K562 (cell line): ENCODE data around the gene PPP1R9B. TPM values are rescaled to one million over a fixed set of nuclear protein-coding genes. Genes with fewer than 3 reads are reported as not detected.

Experiments
- ATAC-seq: fragments of 200-7000 bp; cut with Tn5 transposase; 3 replicates; pipeline ENCODE4 v1.9.1; 2020; ENCODE audit warnings: moderate library complexity
- BruUV-seq: library from RNA; stranded (reverse); fragments of 400-500 nt; replicated peaks from 2 replicates; lab custom pipeline; 2021; lab: Mats Ljungman, UMichigan
- CTCF ChIA-PET: fragments of 300-600 bp; formaldehyde crosslinking; extraction: SDS; loops from one replicate; lab custom pipeline; 2021; ENCODE audit warnings: low intra/inter-chr PET ratio; lab: Yijun Ruan, JAX
- POLR2A ChIA-PET: fragments of 300-600, 350-650 bp; sonication (Branson Sonifier 250); formaldehyde crosslinking; extraction: SDS; loops from one replicate; lab custom pipeline; 2021; ENCODE audit warnings: antibody characterized with exemption, inconsistent platforms; lab: Yijun Ruan, JAX
- DNase-seq, 4 experiments: peaks; one replicate each; pipeline versions ENCODE4 v3.0.0 to v3.0.0-alpha.2; 2011 to 2018; ENCODE audit warnings: low spot score in 3 of 4, mixed read lengths in 3 of 4; ENCODE audit errors: extremely low read depth in 1 of 4
- FAIRE-seq: peaks from 2 replicates; lab custom pipeline; 2011; peaks lifted over from hg19 to GRCh38; lab: Jason Lieb, UNC
- H2AFZ ChIP-seq: 2 replicates; pipeline ENCODE4 v1.6.0; 2011; ENCODE audit warnings: low read depth, low read length, control low read depth, inconsistent platforms
- H3K27ac ChIP-seq: fragments of 200-600 bp; 3 replicates; pipeline ENCODE4 v1.8.0; 2011; ENCODE audit warnings: low read depth, mild to moderate bottlenecking, control low read depth, inconsistent platforms, low read length, moderate library complexity, mixed read lengths; ENCODE audit errors: extremely low read depth
- H3K27me3 ChIP-seq, 2 experiments: fragments of 300-600 bp in 1 of 2; 2 replicates in 1 of 2; 3 replicates in 1 of 2; pipeline versions ENCODE4 v1.6.0 to v1.8.0; 2011; ENCODE audit warnings: inconsistent platforms in 2 of 2, low read length in 2 of 2, mild to moderate bottlenecking in 1 of 2, mixed read lengths in 1 of 2, moderate library complexity in 1 of 2; ENCODE audit not compliant: control insufficient read depth in 2 of 2, insufficient read depth in 2 of 2
- H3K36me3 ChIP-seq: fragments of 300-600 bp; 3 replicates; pipeline ENCODE4 v1.8.0; 2011; ENCODE audit warnings: mild to moderate bottlenecking, low read length, inconsistent platforms; ENCODE audit not compliant: control insufficient read depth, insufficient read depth
- H3K4me1 ChIP-seq, 2 experiments: fragments of 200-600 bp in 1 of 2; replicated peaks in 1 of 2; 2 replicates in 1 of 2; 3 replicates in 1 of 2; pipeline versions ENCODE4 v1.5.1 to v1.8.0; 2011; ENCODE audit warnings: inconsistent platforms in 2 of 2, low read length in 2 of 2, mild to moderate bottlenecking in 1 of 2, mixed read lengths in 1 of 2, moderate library complexity in 1 of 2; ENCODE audit not compliant: control insufficient read depth in 2 of 2, insufficient read depth in 2 of 2
- H3K4me2 ChIP-seq: 2 replicates; pipeline ENCODE4 v1.6.1; 2011; ENCODE audit warnings: low read length, control low read depth, inconsistent platforms, mixed read lengths; ENCODE audit not compliant: insufficient read depth
- H3K4me3 ChIP-seq: fragments of 200-600 bp; sonication (generic), shearing (Covaris generic); 2 replicates; pipeline ENCODE4 v1.5.1; 2016; ENCODE audit warnings: control low read depth, inconsistent platforms
- H3K79me2 ChIP-seq: fragments of 200-600 bp; 3 replicates; pipeline ENCODE4 v1.8.0; 2011; ENCODE audit warnings: low read length, inconsistent platforms; ENCODE audit not compliant: control insufficient read depth, insufficient read depth
- H3K9ac ChIP-seq, 2 experiments: 2 replicates each; pipeline versions ENCODE4 v1.6.0 to v1.6.1; 2011; ENCODE audit warnings: low read depth in 2 of 2, low read length in 2 of 2, control low read depth in 1 of 2, inconsistent platforms in 1 of 2, mild to moderate bottlenecking in 1 of 2, mixed read lengths in 1 of 2; ENCODE audit not compliant: insufficient read depth in 1 of 2
- H3K9me1 ChIP-seq: one replicate; pipeline ENCODE4 v1.6.0; 2011; ENCODE audit warnings: inconsistent platforms, mild to moderate bottlenecking, low read length, moderate library complexity; ENCODE audit not compliant: control insufficient read depth, insufficient read depth
- H3K9me3 ChIP-seq: replicated peaks from 2 replicates; pipeline ENCODE4 v1.5.1; 2011; ENCODE audit warnings: low read depth, low read length, inconsistent platforms; ENCODE audit not compliant: control insufficient read depth, insufficient read depth
- H4K20me1 ChIP-seq: replicated peaks from 2 replicates; pipeline ENCODE4 v1.6.1; 2011; ENCODE audit warnings: low read length, inconsistent platforms, mixed read lengths; ENCODE audit not compliant: control insufficient read depth, insufficient read depth
- CEBPG ChIP-seq, 3 experiments: fragments of 200-800 bp in 1 of 3; sonication (Bioruptor generic) in 1 of 3; sonication (generic) in 1 of 3; formaldehyde crosslinking in 1 of 3; IDR thresholded peaks in 2 of 3; conservative IDR thresholded peaks in 1 of 3; 2 replicates each; pipeline versions ENCODE4 v1.6.1 to v1.8.0; 2016 to 2022; ENCODE audit warnings: missing compliant biosample characterization in 2 of 3, missing genetic modification characterization in 2 of 3, mild to moderate bottlenecking in 1 of 3, missing genetic modification reagents in 1 of 3
- E2F6 ChIP-seq, 2 experiments: IDR thresholded peaks; 2 replicates each; pipeline ENCODE4 v1.6.1; 2011; ENCODE audit warnings: borderline replicate concordance in 1 of 2, control low read depth in 1 of 2, low read depth in 1 of 2, low read length in 1 of 2, mild to moderate bottlenecking in 1 of 2, mixed read lengths in 1 of 2, moderate library complexity in 1 of 2; ENCODE audit not compliant: insufficient read depth in 1 of 2, insufficient read length in 1 of 2, poor library complexity in 1 of 2, severe bottlenecking in 1 of 2; ENCODE audit errors: extremely low read depth in 1 of 2
- PRPF4 ChIP-seq: fragments of 200-400 bp; formaldehyde crosslinking; IDR thresholded peaks from one replicate; pipeline ENCODE4 v1.6.1; 2017; ENCODE audit warnings: low read length, low read depth, mild to moderate bottlenecking; ENCODE audit not compliant: insufficient read depth, poor library complexity, severe bottlenecking
- ZBTB2 ChIP-seq: fragments of 450-650 bp; IDR thresholded peaks from 2 replicates; pipeline ENCODE4 v1.6.1; 2016; ENCODE audit warnings: antibody characterized with exemption
- ZFP91 ChIP-seq: sonication (generic); formaldehyde crosslinking; IDR thresholded peaks from 2 replicates; pipeline ENCODE4 v1.8.0; 2022; ENCODE audit warnings: mild to moderate bottlenecking, missing genetic modification reagents
- ZNF583 ChIP-seq: fragments of 250-450 bp; sonication (Bioruptor Pico); IDR thresholded peaks from 2 replicates; pipeline ENCODE4 v1.4.0; 2020
- WGBS: fragments of 100-300 bp; shearing (Covaris generic); methylation state at CpG from one replicate; pipeline ENCODE4 v1.1.6; 2016; ENCODE audit warnings: low coverage, mixed read lengths; ENCODE audit not compliant: insufficient coverage; ENCODE audit errors: missing lambda C conversion rate; 5-methylcytosine and 5-hydroxymethylcytosine counted together
- in situ Hi-C: fragments of 300-500 bp; cut with MboI; formaldehyde crosslinking; loops from 4 replicates; pipeline ENCODE4 v1.15.0; 2018; ENCODE audit warnings: inconsistent platforms, mixed read lengths
- intact Hi-C: fragments of 100-400 bp; cut with micrococcal nuclease; formaldehyde crosslinking; loops from 2 replicates; pipeline ENCODE4 v1.14.2; 2022
- polyA plus RNA-seq, 8 experiments: library from polyadenylated mRNA; depleted of rRNA in 4 of 8; stranded (reverse) in 5 of 8; unstranded in 3 of 8; fragments of >200 nt; fragmentation: Nextera tagmentation in 2 of 8; fragmentation: Illumina TruSeq in 1 of 8; extraction: Ambion mirVana in 2 of 8; extraction: Trizol in 1 of 8; gene quantifications; 2 replicates each; pipeline versions ENCODE4 v1.2.1 to v1.2.3, GENCODE V29; 2011 to 2014; ENCODE audit warnings: inconsistent platforms in 1 of 8, missing spikeins in 1 of 8
- total RNA-seq, 7 experiments: library from RNA; depleted of rRNA in 6 of 7; stranded (reverse); fragments of >200 nt in 6 of 7; fragmentation: Illumina TruSeq in 2 of 7; extraction: Trizol in 2 of 7; gene quantifications; 2 replicates each; pipeline versions ENCODE4 v1.2.1 to v1.2.3, GENCODE V29; 2011 to 2021; ENCODE audit warnings: low replicate concordance in 1 of 7

PPP1R9B gene
- total and polyA plus RNA-seq, 9 of the 15 experiments (the other 6 are each of a cell fraction or from before 2014, with no cell fraction given): 0.10 to 63.5 (median 24.7) TPM

GRCh38 chr17:50169881-50170459, 19.5 kb upstream of the PPP1R9B start:
- POLR2A ChIA-PET: interaction anchor here (0.7 to 1.0 kb wide), 2 partner anchors 13 to 725 kb away, joined by 3 read pairs; no protein-coding TSS in a partner anchor
- no peak overlapping the region for H3K4me2 ChIP-seq
- no peak overlapping the region for H3K27ac ChIP-seq
- no peak overlapping the region for H3K4me3 ChIP-seq
- BruUV-seq: no TSS peak
- FAIRE-seq (no peak), ATAC-seq (no peak), DNase-seq (no peak)
- no peaks in the 10 kb centered on the region for H3K9me1 ChIP-seq
- CTCF ChIA-PET: interaction anchor here (0.9 to 1.8 kb wide), 4 partner anchors 8 to 103 kb away, joined by 3 to 16 read pairs (median 3); no protein-coding TSS in a partner anchor
- H3K27me3 ChIP-seq: peaks cover 2 to 18% of the 10 kb centered on the region in 2 experiments; a peak in 2 of 5 replicates
- TF ChIP-seq E2F6 (IDR thresholded peaks at IDR 0.05; ENCODE audit: borderline replicate concordance in 1 of 2, extremely low read depth in 1 of 2, insufficient read depth in 1 of 2, insufficient read length in 1 of 2, low read depth in 1 of 2, low read length in 1 of 2, poor library complexity in 1 of 2, severe bottlenecking in 1 of 2) (no peak), ZBTB2 (no peak), ZFP91 (CRISPR knock-in tag) (no peak), ZNF583 (CRISPR knock-in tag) (no peak), PRPF4 (no peak), CEBPG (CRISPR knock-in tag; IDR thresholded peaks at IDR 0.05) (0 out of 2 replicates have a peak, but pooled peaks have one; percentile 11), CEBPG (tag; conservative IDR thresholded peaks at IDR 0.05 in 1 of 2, IDR thresholded peaks at IDR 0.05 in 1 of 2) (no peak)
- no peaks in the 10 kb centered on the region for H3K9me3 ChIP-seq
- H3K4me1 ChIP-seq: peaks cover 0 to 18% of the 10 kb centered on the region in 2 experiments; a peak in 1 of 5 replicates
- H3K79me2 ChIP-seq: no peaks in the 10 kb centered on the region
- intact Hi-C loops: loop anchor here (1.0 kb wide), 1 partner anchor 28 kb away; no protein-coding TSS in a partner anchor
- WGBS: 19% methylated on average over 9 of the region's 9 CpGs
- no peak overlapping the region for H2AFZ ChIP-seq
- in situ Hi-C loops: no loop called here
- no peaks in the 10 kb centered on the region for H3K36me3 ChIP-seq
- H3K9ac ChIP-seq: no peak overlapping the region
- H4K20me1 ChIP-seq: peaks cover 13% of the 10 kb centered on the region
